ENCODE measurements around the gene MEF2C.

DNA sequence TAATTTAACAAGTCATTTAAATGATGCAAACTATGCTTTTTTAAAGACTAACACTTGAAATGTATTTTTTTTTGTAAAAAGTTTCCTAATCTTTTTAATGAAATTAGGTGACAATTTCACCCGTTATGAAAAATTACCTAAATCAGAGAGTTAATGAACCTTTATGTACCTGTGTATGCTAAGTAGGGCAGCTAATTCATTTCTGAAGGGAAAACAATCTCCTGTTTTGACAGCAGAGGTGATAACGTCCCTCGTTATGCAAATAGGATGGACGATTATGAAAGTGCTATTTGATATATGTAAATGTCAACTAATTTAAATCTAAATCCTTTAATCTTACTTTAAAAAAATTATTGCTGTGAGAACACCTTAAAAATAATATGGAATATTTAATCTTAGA is 58.8 kb downstream of the MEF2C start:
- TF ChIP-seq, protein P1, sequence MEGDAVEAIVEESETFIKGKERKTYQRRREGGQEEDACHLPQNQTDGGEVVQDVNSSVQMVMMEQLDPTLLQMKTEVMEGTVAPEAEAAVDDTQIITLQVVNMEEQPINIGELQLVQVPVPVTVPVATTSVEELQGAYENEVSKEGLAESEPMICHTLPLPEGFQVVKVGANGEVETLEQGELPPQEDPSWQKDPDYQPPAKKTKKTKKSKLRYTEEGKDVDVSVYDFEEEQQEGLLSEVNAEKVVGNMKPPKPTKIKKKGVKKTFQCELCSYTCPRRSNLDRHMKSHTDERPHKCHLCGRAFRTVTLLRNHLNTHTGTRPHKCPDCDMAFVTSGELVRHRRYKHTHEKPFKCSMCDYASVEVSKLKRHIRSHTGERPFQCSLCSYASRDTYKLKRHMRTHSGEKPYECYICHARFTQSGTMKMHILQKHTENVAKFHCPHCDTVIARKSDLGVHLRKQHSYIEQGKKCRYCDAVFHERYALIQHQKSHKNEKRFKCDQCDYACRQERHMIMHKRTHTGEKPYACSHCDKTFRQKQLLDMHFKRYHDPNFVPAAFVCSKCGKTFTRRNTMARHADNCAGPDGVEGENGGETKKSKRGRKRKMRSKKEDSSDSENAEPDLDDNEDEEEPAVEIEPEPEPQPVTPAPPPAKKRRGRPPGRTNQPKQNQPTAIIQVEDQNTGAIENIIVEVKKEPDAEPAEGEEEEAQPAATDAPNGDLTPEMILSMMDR (optimal IDR thresholded peaks at IDR 0.05 in 1 of 3, IDR thresholded peaks at IDR 0.05 in 1 of 3, conservative IDR thresholded peaks at IDR 0.05 in 1 of 3; ENCODE audit: extremely low read depth in 1 of 3, insufficient read depth in 2 of 3, low read length in 3 of 3), result no peak
- no peak for TF ChIP-seq EZH2 (IDR thresholded peaks at IDR 0.05; ENCODE audit: low read length)

Measured in keratinocyte (primary cell).